Nephron (organoid): ENCODE data around the gene CCDC88C.
"Not testable (repeated sequence)": the region's sequence is repeated elsewhere in the genome, so short reads cannot be mapped to it uniquely, and the experiment has no call there.

Experiments used
- H3K27ac Mint-ChIP-seq, 3 experiments: 2 replicates each; pipeline ENCODE4 v1.8.0; 2020; ENCODE audit warnings: mixed read lengths in 3 of 3, mild to moderate bottlenecking in 2 of 3, moderate library complexity in 1 of 3
- H3K27me3 Mint-ChIP-seq: 2 replicates; pipeline ENCODE4 v1.8.0; 2021; ENCODE audit warnings: low read depth, mild to moderate bottlenecking, moderate library complexity, mixed read lengths
- H3K36me3 Mint-ChIP-seq: 2 replicates; pipeline ENCODE4 v1.8.0; 2020; ENCODE audit warnings: low read depth, mixed read lengths
- H3K4me1 Mint-ChIP-seq: 2 replicates; pipeline ENCODE4 v1.8.0; 2020; ENCODE audit warnings: mixed read lengths
- H3K4me3 Mint-ChIP-seq, 3 experiments: 2 replicates each; pipeline ENCODE4 v1.8.0; 2020; ENCODE audit warnings: mild to moderate bottlenecking in 3 of 3, mixed read lengths in 3 of 3, moderate library complexity in 2 of 3
- H3K9me3 Mint-ChIP-seq: 2 replicates; pipeline ENCODE4 v1.8.0; 2020; ENCODE audit warnings: mixed read lengths
- CTCF ChIP-seq, 3 experiments: fragments of 200-600 bp; sonication (generic); IDR thresholded peaks; one replicate each; pipeline ENCODE4 v1.5.0; 2021; ENCODE audit warnings: antibody characterized with exemption in 3 of 3; ENCODE audit not compliant: unreplicated experiment in 3 of 3

CCDC88C gene

GRCh38 chr14:91246051-91246852, 171.4 kb downstream of the CCDC88C start:
- Mint-ChIP-seq H3K36me3 (no peaks in the 10 kb centered on the region), H3K4me3 (no peak overlapping the region), H3K27ac (no peak overlapping the region), H3K9me3 (peaks cover 7% of the 10 kb centered on the region), H3K27me3 (peaks cover 9% of the 10 kb centered on the region), H3K4me1 (peaks cover 7% of the 10 kb centered on the region)
- no peak for TF ChIP-seq CTCF (IDR thresholded peaks at IDR 0.05; ENCODE audit: unreplicated experiment in 3 of 3)

- H3K27ac Mint-ChIP-seq, H3K36me3 Mint-ChIP-seq, H3K9me3 Mint-ChIP-seq, H3K4me1 Mint-ChIP-seq, H3K4me3 Mint-ChIP-seq: not testable (repeated sequence)
- H3K27me3 Mint-ChIP-seq, result peaks cover 10% of the 10 kb centered on the region
These were observed 172.0 kb downstream of the CCDC88C start for GRCh38 chr14:91245616-91246015.

GRCh38 chr14:91245029-91245428, 172.6 kb downstream of the CCDC88C start:
- H3K36me3 Mint-ChIP-seq, result no peaks in the 10 kb centered on the region
- peaks cover under 1% of the 10 kb centered on the region for H3K4me1 Mint-ChIP-seq
- TF ChIP-seq CTCF (IDR thresholded peaks at IDR 0.05; ENCODE audit: unreplicated experiment in 3 of 3), result no peak
- peaks cover 7% of the 10 kb centered on the region for H3K9me3 Mint-ChIP-seq
- peaks cover 10% of the 10 kb centered on the region for H3K27me3 Mint-ChIP-seq
- no peak overlapping the region for H3K4me3 Mint-ChIP-seq
- no peak overlapping the region for H3K27ac Mint-ChIP-seq

GRCh38 chr14:91244501-91244901, 173.1 kb downstream of the CCDC88C start, which contains the start of gene GPR68:
Gene GPR68, minus strand, starts transcription at chr14:91244704. Its CDS starts 9,654 bp downstream, at chr14:91235050.
- Mint-ChIP-seq H3K36me3 (no peaks in the 10 kb centered on the region), H3K4me3 (no peak within 1 kb of the TSS), H3K9me3 (peaks cover 12% of the 10 kb centered on the region), H3K4me1 (no peaks in the 10 kb centered on the region), H3K27me3 (peaks cover 10% of the 10 kb centered on the region), H3K27ac (no peak within 1 kb of the TSS)
- no peak for TF ChIP-seq CTCF (IDR thresholded peaks at IDR 0.05; ENCODE audit: unreplicated experiment in 3 of 3)

GRCh38 chr14:91243074-91243471, 174.5 kb downstream of the CCDC88C start:
- H3K27ac Mint-ChIP-seq, result no peak overlapping the region
- H3K4me1 Mint-ChIP-seq, result no peaks in the 10 kb centered on the region
- no peak overlapping the region for H3K4me3 Mint-ChIP-seq
- H3K36me3 Mint-ChIP-seq, result no peaks in the 10 kb centered on the region
- peaks cover 10% of the 10 kb centered on the region for H3K27me3 Mint-ChIP-seq
- H3K9me3 Mint-ChIP-seq, result peaks cover 14% of the 10 kb centered on the region
- TF ChIP-seq CTCF (IDR thresholded peaks at IDR 0.05; ENCODE audit: unreplicated experiment in 3 of 3), result no peak

- Mint-ChIP-seq H3K4me1 (no peaks in the 10 kb centered on the region), H3K4me3 (no peak overlapping the region), H3K27ac (no peak overlapping the region), H3K9me3 (peaks cover 14% of the 10 kb centered on the region), H3K36me3 (no peaks in the 10 kb centered on the region), H3K27me3 (peaks cover 10% of the 10 kb centered on the region)
- no peak for TF ChIP-seq CTCF (IDR thresholded peaks at IDR 0.05; ENCODE audit: unreplicated experiment in 3 of 3)
These were observed 175.0 kb downstream of the CCDC88C start for GRCh38 chr14:91242635-91243034.
